AG20443 (cell line): ENCODE measurements around the gene HUS1B.
A peak's percentile ranks its signal among the peaks of the same experiment; 100 is the strongest.
"Not testable (repeated sequence)": the region's sequence is repeated elsewhere in the genome, so short reads cannot be mapped to it uniquely, and the experiment has no call there.

Experiments
- DNase-seq: peaks from one replicate; pipeline ENCODE4 v3.0.0; 2012; ENCODE audit warnings: low spot score, mixed read lengths

Gene HUS1B

DNA sequence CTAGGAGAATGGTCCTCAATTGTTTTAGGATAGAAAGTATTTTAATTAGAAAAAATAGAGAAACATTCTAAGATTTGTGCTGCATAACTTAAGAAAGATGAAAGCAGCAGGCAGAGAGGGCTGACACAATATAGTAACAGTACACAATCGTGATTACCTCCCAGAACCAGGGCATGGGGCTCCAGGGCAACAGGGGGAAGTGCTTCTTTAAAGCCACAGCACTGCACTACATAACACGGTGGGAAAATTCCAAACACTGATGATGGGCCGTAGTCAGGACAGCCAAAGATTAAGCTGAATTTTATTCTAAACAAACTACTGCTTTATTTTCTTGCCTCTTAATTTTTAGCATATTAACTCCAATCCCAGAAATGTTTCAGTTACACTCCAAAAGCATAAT is 21.6 kb upstream of the HUS1B start:
- DNase-seq: no peak

- no peak for DNase-seq
Observed at GRCh38 chr6:677919-678318, 21.0 kb upstream of the HUS1B start.

- DNase-seq: no peak
Observed at GRCh38 chr6:674956-675355, 18.1 kb upstream of the HUS1B start.

- no peak for DNase-seq
Observed at GRCh38 chr6:674406-674805, 17.5 kb upstream of the HUS1B start.

- no peak for DNase-seq
Observed at GRCh38 chr6:667253-667927, 10.5 kb upstream of the HUS1B start.

- no peak for DNase-seq
Observed at GRCh38 chr6:665403-666267, 8.7 kb upstream of the HUS1B start.

- DNase-seq: not testable (repeated sequence)
Observed at GRCh38 chr6:663788-664187, 6.9 kb upstream of the HUS1B start.

DNA sequence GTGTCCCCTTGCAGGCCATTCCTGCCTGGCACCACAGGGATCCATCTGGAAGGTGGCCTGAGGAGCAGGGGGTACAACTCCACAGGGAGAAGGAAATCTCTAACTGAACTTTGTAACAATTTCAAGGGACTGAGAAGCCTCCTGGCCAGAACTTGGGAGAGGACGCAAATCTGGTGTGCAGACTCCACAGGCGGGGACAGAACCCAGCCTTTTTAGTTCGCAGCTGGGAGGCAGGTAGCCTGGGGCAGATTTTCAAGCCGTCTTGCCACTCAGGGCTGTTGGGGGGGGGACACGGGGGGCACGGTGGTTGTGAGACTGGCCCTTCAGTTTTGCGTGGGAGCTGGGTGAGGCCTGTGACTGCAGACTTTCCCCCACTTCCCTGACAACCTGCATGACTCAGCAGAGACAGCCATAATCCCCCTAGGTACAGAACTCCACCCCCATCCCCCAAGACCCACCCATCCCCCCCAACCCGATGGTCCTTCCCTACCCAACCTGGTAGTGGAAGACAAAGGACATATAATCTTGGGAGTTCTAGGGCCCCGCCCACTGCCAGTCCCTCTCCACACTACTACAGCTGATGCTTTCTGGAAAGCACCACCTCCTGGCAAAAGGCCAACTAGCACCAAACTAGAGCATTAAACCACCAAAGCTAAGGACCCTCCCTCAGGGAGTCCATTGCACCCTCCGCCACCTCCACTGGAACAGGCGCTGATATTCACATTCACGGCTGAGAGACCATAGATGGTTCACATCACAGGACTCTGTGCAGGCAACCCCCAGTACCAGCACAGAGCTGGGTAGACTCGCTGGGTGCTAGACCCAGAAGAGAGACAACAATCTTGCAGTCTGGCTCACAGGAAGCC is 3.0 kb upstream of the HUS1B start:
- DNase-seq: no peak

DNA sequence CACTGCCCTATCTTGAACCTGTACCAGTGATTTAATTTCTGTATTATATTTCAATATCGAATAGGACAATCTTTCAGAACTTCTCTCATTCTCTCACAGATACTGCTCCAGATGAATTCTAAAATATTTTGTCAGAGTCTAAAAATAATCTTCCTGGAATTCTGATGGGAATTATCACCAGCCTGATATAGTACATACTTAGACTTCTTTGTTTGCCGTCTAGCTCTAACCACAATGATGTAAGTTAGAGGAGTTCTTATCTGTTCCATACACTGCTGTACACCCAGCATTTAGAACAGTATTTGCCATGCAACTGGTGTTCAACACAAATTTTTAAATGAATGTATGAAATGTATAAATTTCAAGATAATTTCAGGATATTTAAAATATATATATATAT is 1.3 kb upstream of the HUS1B start:
- DNase-seq: peak; percentile 45

- DNase-seq: no peak
Observed at GRCh38 chr6:657743-658142, 843 bp upstream of the HUS1B start.

GRCh38 chr6:654136-654535 is 2.8 kb downstream of the HUS1B start:
- DNase-seq: no peak

DNA sequence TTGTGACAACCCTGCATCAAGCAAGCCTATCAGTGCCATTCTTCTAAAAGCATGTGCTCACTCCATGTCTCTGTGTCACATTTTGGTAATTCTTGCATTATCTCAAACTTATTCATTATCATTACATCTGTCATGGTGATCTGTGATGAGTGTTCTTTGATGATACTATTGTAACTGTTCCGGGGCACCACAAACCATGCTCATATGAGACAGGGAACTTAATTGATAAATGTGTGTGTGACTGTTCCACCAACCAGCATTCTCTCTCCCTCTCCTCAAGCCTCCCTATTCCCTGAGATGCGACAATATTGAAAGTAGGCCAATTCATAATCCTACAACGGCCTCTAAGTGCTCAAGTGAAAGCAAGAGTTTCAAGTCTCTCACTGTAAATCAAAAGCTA is 4.0 kb downstream of the HUS1B start:
- no peak for DNase-seq

DNA sequence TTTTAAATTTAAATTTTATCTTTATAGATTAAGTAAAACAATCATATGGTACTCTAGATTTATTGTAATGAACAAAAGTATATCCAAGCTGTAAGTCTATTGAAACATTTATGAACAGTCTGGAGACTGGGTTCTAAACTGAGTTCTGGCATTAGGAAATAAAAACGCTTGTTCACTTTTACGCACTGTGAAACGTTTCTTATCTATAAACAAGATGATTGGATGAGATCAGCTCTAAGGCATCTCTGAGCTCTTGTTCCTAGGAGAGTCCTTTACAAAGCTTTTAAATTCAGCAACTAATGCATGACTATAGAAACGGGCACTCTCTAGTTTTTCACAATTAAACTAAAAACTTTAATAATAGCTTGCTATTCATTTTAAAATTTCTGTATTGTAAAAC is 6.8 kb downstream of the HUS1B start:
- no peak for DNase-seq

DNA sequence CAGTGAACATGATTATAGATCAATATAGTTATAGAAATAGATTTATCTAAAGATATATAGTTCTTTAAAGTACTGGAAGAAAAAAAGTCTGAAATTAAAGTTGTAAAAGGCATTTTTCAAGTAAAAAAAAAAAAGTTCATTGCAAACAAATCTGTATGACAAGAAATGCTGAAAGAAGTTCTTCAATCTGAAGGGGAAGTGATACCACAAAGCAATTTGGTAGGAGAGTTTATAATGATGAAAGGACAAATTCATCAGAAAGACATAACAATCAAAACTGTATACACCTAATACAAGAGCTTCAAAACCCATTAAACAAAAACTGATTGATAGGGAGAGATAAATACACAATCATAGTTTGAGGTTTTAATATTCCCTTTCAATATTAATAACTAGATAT is 14.1 kb downstream of the HUS1B start:
- no peak for DNase-seq

GRCh38 chr6:641225-641985 is 15.5 kb downstream of the HUS1B start:
- DNase-seq: no peak

- DNase-seq: no peak
Observed at GRCh38 chr6:636488-636887, 20.4 kb downstream of the HUS1B start.

DNA sequence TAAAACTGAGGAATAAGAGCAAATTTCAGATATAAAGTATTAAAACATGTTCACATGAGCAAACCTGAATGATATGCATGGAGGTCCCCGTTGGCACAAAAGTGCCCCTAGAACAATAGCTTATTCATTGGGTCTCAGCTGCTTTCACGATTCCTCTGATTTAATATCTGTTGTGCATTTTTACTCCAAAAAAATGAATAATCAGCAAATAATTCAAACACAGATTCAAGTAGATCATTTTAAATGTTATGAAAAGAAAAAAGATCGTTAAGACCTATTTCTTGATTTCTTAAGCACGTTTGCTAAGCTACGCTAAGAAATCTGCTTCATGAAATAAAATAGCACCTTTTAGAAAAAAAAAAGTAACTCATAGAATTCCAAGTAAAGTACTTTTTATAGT is 21.7 kb downstream of the HUS1B start:
- DNase-seq: no peak

- no peak for DNase-seq
Observed at GRCh38 chr6:633611-634010, 23.3 kb downstream of the HUS1B start.

DNA sequence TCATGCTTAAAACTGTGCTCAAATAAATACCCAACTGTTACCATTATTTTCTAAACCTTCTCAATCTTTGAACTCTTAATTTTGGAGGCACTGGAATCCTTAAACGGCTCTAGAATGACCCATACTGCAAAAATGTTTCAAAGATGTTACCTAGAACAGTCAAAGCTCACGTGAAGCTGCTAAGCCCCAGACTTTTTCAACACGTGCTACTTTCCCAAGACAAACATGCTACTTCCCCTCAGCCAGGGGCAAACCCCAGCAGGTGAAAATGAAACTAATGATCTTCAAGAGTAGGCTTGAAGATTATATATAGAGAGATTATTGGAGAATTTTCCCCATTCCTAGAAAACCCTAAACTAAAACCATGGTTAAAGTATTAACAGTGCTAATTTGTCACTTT is 28.1 kb downstream of the HUS1B start:
- DNase-seq: no peak

DNA sequence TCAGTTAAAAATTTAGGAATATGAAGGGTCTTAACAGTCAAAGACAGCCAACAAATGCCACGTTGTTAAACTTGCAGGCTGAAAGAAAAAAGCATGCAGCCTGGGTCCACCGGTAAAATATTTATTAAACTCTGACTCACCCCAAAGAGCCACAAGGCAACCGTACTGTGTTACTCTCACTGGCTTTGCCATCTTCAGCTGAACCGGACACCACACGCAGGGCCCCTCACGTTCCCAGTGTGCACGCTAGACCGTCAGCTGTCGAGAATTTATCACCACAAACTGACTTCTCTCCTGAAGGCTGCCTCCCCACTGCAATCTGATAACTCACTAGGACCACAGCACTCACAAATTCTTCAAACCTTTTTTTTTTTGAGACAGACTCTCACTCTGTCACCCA is 30.7 kb downstream of the HUS1B start:
- DNase-seq: no peak

- DNase-seq: peak; percentile 14
Observed at GRCh38 chr6:624979-625378, 31.9 kb downstream of the HUS1B start.

DNA sequence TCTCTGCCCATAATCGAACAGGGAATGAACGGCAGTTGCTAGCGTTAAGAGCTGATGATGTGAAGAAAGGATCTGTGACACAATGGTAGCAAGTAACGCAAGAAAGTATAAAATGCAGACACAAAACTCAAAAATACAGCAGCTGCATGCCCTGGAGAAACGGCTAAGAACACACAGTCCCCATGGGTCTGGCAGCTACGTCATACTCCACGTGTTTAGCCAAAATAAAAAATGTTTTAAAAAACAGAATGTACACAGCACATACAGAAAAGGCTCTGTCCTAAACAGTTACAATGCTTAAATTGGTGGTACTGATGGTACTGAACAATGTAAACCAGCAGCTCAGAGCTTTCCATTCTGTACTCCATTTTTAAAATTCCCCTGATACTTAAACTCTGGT is 34.4 kb downstream of the HUS1B start:
- no peak for DNase-seq
